ENCODE data around the gene RCAN3.

GRCh38 chr1:24452922-24453485 is 49.6 kb upstream of the RCAN3 start:
- no peak for TF ChIP-seq ZFP3 (CRISPR knock-in tag; IDR thresholded peaks at IDR 0.05)
- no peak for TF ChIP-seq ARNTL (CRISPR knock-in tag; IDR thresholded peaks at IDR 0.05; ENCODE audit: borderline replicate concordance, low read depth)
- TF ChIP-seq RARB (CRISPR knock-in tag; IDR thresholded peaks at IDR 0.05), result no peak
- no peak for TF ChIP-seq CSRNP3 (CRISPR knock-in tag; IDR thresholded peaks at IDR 0.05)
- no peak for TF ChIP-seq ZNF8 (CRISPR knock-in tag; IDR thresholded peaks at IDR 0.05)
- TF ChIP-seq PPARA (CRISPR knock-in tag; IDR thresholded peaks at IDR 0.05; ENCODE audit: borderline replicate concordance), result no peak
- TF ChIP-seq, protein P1, sequence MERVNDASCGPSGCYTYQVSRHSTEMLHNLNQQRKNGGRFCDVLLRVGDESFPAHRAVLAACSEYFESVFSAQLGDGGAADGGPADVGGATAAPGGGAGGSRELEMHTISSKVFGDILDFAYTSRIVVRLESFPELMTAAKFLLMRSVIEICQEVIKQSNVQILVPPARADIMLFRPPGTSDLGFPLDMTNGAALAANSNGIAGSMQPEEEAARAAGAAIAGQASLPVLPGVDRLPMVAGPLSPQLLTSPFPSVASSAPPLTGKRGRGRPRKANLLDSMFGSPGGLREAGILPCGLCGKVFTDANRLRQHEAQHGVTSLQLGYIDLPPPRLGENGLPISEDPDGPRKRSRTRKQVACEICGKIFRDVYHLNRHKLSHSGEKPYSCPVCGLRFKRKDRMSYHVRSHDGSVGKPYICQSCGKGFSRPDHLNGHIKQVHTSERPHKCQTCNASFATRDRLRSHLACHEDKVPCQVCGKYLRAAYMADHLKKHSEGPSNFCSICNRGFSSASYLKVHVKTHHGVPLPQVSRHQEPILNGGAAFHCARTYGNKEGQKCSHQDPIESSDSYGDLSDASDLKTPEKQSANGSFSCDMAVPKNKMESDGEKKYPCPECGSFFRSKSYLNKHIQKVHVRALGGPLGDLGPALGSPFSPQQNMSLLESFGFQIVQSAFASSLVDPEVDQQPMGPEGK (CRISPR knock-in tag; IDR thresholded peaks at IDR 0.05; ENCODE audit: borderline replicate concordance), result no peak
- TF ChIP-seq ISL1 (CRISPR knock-in tag; IDR thresholded peaks at IDR 0.05), result no peak
- TF ChIP-seq OSR1 (CRISPR knock-in tag; IDR thresholded peaks at IDR 0.05), result no peak
- TF ChIP-seq TOX (CRISPR knock-in tag; IDR thresholded peaks at IDR 0.05; ENCODE audit: borderline replicate concordance), result no peak
- TF ChIP-seq ZNF70 (CRISPR knock-in tag; IDR thresholded peaks at IDR 0.05), result no peak
- TF ChIP-seq CSDC2 (CRISPR knock-in tag; IDR thresholded peaks at IDR 0.05), result no peak
- TF ChIP-seq CREB5 (CRISPR knock-in tag; IDR thresholded peaks at IDR 0.05; ENCODE audit: low read depth), result no peak
